ENCODE results near the gene PCGF2. TPM values are rescaled to one million over a fixed set of nuclear protein-coding genes. Genes with fewer than 3 reads are reported as not detected.

The PCGF2 gene
- total RNA-seq, 2 donors from 2014 or later, result 14.1 to 28.4 TPM

DNA sequence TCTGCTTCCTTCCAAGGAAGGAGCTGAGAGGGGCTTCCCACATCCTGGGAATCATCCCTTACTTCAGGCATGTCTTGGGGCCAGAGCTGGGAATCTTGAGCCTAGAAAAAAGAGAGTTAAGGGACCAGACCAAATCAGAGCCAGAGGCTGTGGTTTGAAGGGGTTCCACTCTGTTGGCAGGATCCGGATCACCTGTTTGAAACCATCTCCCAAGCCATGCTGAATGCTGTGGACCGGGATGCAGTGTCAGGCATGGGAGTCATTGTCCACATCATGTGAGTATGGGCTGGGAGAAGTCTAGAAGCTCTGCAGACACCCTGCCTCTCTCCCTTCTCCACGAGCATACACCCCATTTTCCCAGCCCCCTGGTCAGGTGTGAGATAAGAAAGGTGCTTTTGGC is 14.1 kb upstream of the PCGF2 start:
- Histone ChIP-seq H3K4me1 (ENCODE audit: control insufficient read depth in 1 of 2, low read depth in 2 of 2) (no peaks in the 10 kb centered on the region), H3K36me3 (peaks cover 75% of the 10 kb centered on the region), H3K9me3 (no peaks in the 10 kb centered on the region), H3K4me3 (no peak overlapping the region), H3K27me3 (replicated peaks; ENCODE audit: insufficient read depth) (no peaks in the 10 kb centered on the region), H3K27ac (no peak overlapping the region)
- no peak for ATAC-seq (ENCODE audit: insufficient number of reproducible peaks, low FRiP score, low read depth)
- DNase-seq (ENCODE audit: low spot score), result no peak
- TF ChIP-seq, protein P1, sequence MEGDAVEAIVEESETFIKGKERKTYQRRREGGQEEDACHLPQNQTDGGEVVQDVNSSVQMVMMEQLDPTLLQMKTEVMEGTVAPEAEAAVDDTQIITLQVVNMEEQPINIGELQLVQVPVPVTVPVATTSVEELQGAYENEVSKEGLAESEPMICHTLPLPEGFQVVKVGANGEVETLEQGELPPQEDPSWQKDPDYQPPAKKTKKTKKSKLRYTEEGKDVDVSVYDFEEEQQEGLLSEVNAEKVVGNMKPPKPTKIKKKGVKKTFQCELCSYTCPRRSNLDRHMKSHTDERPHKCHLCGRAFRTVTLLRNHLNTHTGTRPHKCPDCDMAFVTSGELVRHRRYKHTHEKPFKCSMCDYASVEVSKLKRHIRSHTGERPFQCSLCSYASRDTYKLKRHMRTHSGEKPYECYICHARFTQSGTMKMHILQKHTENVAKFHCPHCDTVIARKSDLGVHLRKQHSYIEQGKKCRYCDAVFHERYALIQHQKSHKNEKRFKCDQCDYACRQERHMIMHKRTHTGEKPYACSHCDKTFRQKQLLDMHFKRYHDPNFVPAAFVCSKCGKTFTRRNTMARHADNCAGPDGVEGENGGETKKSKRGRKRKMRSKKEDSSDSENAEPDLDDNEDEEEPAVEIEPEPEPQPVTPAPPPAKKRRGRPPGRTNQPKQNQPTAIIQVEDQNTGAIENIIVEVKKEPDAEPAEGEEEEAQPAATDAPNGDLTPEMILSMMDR (IDR thresholded peaks at IDR 0.05), result no peak

DNA sequence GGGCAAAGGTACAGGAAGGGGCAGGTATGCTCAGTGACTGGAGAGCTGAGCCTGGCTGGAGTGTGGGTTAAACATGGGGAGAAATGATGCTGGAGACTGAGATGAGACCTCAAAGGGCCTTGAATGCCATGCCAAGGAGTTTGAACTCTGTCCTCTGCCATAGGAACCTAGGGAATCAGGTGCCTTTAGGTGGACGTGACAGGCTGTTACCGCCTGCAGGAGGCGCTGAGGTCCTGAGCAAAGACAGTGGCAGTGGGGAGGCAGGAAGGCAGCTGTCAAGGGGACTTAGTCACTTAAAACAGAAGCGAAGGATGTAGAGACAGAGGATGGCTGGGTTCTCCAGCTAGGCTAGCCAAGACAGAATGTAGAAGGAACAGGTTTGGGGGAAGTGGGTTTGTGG is 13.5 kb upstream of the PCGF2 start:
- Histone ChIP-seq H3K36me3 (peaks cover 72% of the 10 kb centered on the region), H3K4me1 (ENCODE audit: control insufficient read depth in 1 of 2, low read depth in 2 of 2) (no peaks in the 10 kb centered on the region), H3K4me3 (no peak overlapping the region), H3K27ac (no peak overlapping the region), H3K27me3 (replicated peaks; ENCODE audit: insufficient read depth) (no peaks in the 10 kb centered on the region), H3K9me3 (no peaks in the 10 kb centered on the region)
- no peak for ATAC-seq (ENCODE audit: insufficient number of reproducible peaks, low FRiP score, low read depth)
- TF ChIP-seq, protein P1 (IDR thresholded peaks at IDR 0.05), result no peak
- no peak for DNase-seq (ENCODE audit: low spot score)

DNA sequence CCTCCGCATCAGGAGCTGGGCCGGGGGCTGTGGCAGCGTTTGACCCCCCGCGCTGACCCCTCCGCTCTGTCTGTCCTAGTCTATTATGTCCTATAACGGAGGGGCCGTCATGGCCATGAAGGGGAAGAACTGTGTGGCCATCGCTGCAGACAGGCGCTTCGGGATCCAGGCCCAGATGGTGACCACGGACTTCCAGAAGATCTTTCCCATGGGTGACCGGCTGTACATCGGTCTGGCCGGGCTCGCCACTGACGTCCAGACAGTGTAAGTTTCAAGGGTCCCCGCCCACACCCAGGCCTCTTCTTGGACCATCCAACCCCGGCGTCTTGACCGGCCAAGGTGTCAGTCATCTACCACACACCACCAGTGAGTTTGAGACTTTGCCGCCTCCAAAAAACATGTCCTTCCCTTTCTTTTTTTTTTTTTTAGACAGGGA is 5.0 kb upstream of the PCGF2 start:
- H3K27ac ChIP-seq, result peak overlapping the region; percentile 82 to 92
- H3K36me3 ChIP-seq, result peaks cover 19% of the 10 kb centered on the region
- no peak for DNase-seq (ENCODE audit: low spot score)
- TF ChIP-seq, protein P1 (IDR thresholded peaks at IDR 0.05), result no peak
- H3K4me3 ChIP-seq, result peak overlapping the region; percentile 92
- no peaks in the 10 kb centered on the region for H3K27me3 ChIP-seq (replicated peaks; ENCODE audit: insufficient read depth)
- H3K9me3 ChIP-seq, result no peaks in the 10 kb centered on the region
- peaks cover 17 to 36% of the 10 kb centered on the region in 2 donors for H3K4me1 ChIP-seq (ENCODE audit: control insufficient read depth in 1 of 2, low read depth in 2 of 2)
- no peak for ATAC-seq (ENCODE audit: insufficient number of reproducible peaks, low FRiP score, low read depth)

DNA sequence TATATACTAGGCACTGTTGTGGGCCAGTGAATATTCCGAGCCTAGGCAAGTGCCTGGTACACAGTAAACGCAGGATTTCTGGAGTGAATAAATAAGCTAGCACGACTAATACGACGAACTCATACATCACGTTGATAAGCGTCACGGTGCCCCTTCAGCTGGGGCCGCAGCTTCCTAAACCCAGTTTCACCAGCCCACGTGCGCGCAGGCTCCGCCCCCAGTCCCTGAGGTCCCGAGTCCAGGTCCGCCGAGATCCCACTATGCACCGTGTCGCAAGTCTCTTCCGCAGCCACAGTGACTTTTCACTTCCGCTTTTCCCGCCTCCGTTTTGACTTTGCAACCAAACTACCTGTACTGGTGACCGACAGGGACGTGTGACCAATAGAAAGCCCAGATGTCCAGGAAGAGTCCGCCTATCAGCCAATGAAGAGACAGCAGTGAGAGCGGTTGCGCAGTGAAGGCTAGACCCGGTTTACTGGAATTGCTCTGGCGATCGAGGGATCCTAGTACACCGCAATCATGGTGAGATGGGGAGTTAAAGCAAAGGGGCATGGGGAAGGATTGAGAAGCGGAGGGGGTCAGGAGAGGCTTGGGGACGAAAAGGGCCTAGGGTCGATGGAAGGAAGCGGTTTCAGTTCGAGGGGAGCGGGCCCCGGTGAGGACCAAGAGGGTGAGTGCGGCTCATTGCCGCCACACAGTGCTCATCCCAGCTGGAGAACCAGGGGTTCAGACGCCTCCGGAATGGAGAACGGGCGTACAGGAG is 4.4 kb upstream of the PCGF2 start, which contains the start of gene PSMB3:
Gene PSMB3, plus strand, starts transcription at position 434 of the 763 bp plus-strand sequence. Its CDS starts 86 bp downstream, at position 520.
- TF ChIP-seq, protein P1 (IDR thresholded peaks at IDR 0.05), result no peak

DNA sequence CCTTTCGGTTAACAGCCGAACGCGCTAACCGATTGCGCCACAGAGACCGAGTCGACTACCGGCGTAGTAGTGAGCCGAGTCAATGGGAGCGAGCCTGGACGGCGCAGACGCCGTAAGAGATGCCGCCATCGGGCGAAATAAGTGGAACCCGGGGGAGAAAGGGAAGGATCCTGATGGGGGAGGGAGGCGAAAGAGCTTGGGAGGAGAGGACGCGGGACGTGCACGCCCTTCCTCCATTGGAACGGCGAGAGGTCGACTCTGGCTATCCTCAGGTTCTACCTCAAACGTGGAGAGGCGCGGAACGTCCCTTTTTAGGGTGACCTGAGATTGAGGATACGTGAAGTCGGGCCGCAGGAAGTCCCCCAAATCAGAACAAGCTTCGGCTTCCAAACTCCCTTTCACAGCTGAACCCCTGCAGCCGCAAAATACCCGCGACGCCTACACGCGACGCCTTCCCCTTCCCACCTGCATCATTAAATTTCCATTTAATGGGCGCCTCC is 3.7 kb upstream of the PCGF2 start:
- Histone ChIP-seq H3K9me3 (no peaks in the 10 kb centered on the region), H3K4me1 (ENCODE audit: control insufficient read depth in 1 of 2, low read depth in 2 of 2) (peaks cover 22 to 39% of the 10 kb centered on the region in 2 donors), H3K4me3 (peak overlapping the region; percentile 92), H3K27ac (peak overlapping the region; percentile 85 to 88), H3K36me3 (peaks cover 8% of the 10 kb centered on the region), H3K27me3 (replicated peaks; ENCODE audit: insufficient read depth) (no peaks in the 10 kb centered on the region)
- peak; percentile 50 for ATAC-seq (ENCODE audit: insufficient number of reproducible peaks, low FRiP score, low read depth)
- no peak for DNase-seq (ENCODE audit: low spot score)
- TF ChIP-seq, protein P1 (IDR thresholded peaks at IDR 0.05), result no peak

More for the DNA sequence above, 4.4 kb upstream of the PCGF2 start, which contains the start of gene PSMB3:
- Histone ChIP-seq H3K36me3 (peaks cover 13% of the 10 kb centered on the region), H3K4me1 (ENCODE audit: control insufficient read depth in 1 of 2, low read depth in 2 of 2) (peaks cover 17 to 36% of the 10 kb centered on the region in 2 donors), H3K27me3 (replicated peaks; ENCODE audit: insufficient read depth) (no peaks in the 10 kb centered on the region), H3K27ac (peak within 1 kb of the TSS; percentile 85 to 92), H3K9me3 (no peaks in the 10 kb centered on the region), H3K4me3 (peak within 1 kb of the TSS; percentile 92)
- DNase-seq (ENCODE audit: low spot score) (peak; percentile 96), ATAC-seq (ENCODE audit: insufficient number of reproducible peaks, low FRiP score, low read depth) (peak; percentile 92)

Data from thoracic aorta (tissue), 2 donors.